ENCODE measurements around the gene KLHL29.

DNA sequence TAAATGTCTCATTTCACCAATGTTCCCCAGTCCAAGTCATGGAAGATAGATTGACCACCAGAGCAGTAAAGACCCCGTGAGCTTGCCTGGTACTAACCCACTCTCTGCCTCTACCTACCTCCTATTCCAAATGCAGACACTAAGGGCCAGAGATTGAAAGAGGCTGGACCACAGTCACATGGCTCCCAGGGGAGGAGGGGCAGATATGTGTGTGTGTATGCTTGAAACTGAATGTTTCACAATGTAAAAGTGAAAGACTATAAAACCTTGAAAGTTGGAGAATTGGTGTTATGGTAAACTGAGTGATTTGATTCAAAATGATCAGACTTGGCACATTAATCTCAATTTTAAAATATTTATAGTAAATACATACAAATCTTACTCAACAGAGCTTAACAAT lies 21.7 kb upstream of the KLHL29 start:
- TF ChIP-seq POLR2AphosphoS5 (IDR thresholded peaks at IDR 0.05; ENCODE audit: low read depth, low read length) (no peak), TAF1 (IDR thresholded peaks at IDR 0.05; ENCODE audit: borderline replicate concordance, insufficient read depth, low read length) (no peak), SIN3A (IDR thresholded peaks at IDR 0.05; ENCODE audit: borderline replicate concordance, insufficient read depth, low read length) (no peak), FOXP2 (optimal IDR thresholded peaks at IDR 0.05; ENCODE audit: borderline replicate concordance, extremely low read depth, extremely low read length, insufficient read depth) (no peak)
- TF ChIP-seq, protein P1, sequence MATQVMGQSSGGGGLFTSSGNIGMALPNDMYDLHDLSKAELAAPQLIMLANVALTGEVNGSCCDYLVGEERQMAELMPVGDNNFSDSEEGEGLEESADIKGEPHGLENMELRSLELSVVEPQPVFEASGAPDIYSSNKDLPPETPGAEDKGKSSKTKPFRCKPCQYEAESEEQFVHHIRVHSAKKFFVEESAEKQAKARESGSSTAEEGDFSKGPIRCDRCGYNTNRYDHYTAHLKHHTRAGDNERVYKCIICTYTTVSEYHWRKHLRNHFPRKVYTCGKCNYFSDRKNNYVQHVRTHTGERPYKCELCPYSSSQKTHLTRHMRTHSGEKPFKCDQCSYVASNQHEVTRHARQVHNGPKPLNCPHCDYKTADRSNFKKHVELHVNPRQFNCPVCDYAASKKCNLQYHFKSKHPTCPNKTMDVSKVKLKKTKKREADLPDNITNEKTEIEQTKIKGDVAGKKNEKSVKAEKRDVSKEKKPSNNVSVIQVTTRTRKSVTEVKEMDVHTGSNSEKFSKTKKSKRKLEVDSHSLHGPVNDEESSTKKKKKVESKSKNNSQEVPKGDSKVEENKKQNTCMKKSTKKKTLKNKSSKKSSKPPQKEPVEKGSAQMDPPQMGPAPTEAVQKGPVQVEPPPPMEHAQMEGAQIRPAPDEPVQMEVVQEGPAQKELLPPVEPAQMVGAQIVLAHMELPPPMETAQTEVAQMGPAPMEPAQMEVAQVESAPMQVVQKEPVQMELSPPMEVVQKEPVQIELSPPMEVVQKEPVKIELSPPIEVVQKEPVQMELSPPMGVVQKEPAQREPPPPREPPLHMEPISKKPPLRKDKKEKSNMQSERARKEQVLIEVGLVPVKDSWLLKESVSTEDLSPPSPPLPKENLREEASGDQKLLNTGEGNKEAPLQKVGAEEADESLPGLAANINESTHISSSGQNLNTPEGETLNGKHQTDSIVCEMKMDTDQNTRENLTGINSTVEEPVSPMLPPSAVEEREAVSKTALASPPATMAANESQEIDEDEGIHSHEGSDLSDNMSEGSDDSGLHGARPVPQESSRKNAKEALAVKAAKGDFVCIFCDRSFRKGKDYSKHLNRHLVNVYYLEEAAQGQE (IDR thresholded peaks at IDR 0.05; ENCODE audit: insufficient read depth in 1 of 2, low read depth in 2 of 2, low read length in 2 of 2): no peak
